ENCODE data around the gene ABCA13.

DNA sequence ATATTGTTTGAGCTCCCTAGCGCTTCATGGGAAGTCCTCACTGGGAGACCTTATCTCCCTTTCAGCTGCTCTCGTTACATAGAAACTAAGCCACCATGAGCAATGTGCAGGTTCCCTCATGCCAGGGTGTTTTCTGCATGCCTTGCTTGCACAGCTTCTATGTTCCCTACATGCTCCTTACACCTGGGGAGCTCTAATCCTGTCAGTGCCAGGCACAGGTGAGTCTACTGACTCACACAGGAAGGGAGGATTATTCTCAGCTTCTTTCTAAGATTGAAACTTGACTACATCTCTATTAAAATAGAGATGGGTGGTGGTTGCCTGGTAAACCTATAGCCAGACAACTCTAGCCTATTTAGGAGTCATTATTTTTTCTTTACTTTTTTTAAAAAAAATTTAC is 377.4 kb downstream of the ABCA13 start:
- TF ChIP-seq POLR2A (IDR thresholded peaks at IDR 0.05) = no peak
- TF ChIP-seq, protein P1, sequence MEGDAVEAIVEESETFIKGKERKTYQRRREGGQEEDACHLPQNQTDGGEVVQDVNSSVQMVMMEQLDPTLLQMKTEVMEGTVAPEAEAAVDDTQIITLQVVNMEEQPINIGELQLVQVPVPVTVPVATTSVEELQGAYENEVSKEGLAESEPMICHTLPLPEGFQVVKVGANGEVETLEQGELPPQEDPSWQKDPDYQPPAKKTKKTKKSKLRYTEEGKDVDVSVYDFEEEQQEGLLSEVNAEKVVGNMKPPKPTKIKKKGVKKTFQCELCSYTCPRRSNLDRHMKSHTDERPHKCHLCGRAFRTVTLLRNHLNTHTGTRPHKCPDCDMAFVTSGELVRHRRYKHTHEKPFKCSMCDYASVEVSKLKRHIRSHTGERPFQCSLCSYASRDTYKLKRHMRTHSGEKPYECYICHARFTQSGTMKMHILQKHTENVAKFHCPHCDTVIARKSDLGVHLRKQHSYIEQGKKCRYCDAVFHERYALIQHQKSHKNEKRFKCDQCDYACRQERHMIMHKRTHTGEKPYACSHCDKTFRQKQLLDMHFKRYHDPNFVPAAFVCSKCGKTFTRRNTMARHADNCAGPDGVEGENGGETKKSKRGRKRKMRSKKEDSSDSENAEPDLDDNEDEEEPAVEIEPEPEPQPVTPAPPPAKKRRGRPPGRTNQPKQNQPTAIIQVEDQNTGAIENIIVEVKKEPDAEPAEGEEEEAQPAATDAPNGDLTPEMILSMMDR (IDR thresholded peaks at IDR 0.05) = no peak
- TF ChIP-seq POLR2AphosphoS5 (IDR thresholded peaks at IDR 0.05) = no peak
